GM18517 (cell line): ENCODE data around the gene NRXN2.
"Not testable (repeated sequence)": the region's sequence is repeated elsewhere in the genome, so short reads cannot be mapped to it uniquely, and the experiment has no call there.

Experiments used
- ATAC-seq: cut with Tn5 transposase; IDR thresholded peaks from one replicate; pipeline ENCODE4 v1.9.1; 2021; ENCODE audit warnings: mild to moderate bottlenecking, moderate library complexity; ENCODE audit not compliant: unreplicated experiment

The NRXN2 gene

GRCh38 chr11:64677441-64678023 lies 45.5 kb downstream of the NRXN2 start:
- no peak for ATAC-seq

GRCh38 chr11:64676261-64676615 lies 46.8 kb downstream of the NRXN2 start:
- ATAC-seq: no peak

- peak; percentile 39 for ATAC-seq
Observed at GRCh38 chr11:64675450-64676260, 47.3 kb downstream of the NRXN2 start.

GRCh38 chr11:64674774-64675173 lies 48.2 kb downstream of the NRXN2 start:
- peak; percentile 63 for ATAC-seq

- no peak for ATAC-seq
Observed at GRCh38 chr11:64673279-64673678, 49.7 kb downstream of the NRXN2 start.

GRCh38 chr11:64672875-64673274 lies 50.1 kb downstream of the NRXN2 start:
- no peak for ATAC-seq

GRCh38 chr11:64670975-64671374 lies 52.0 kb downstream of the NRXN2 start:
- ATAC-seq: no peak

- ATAC-seq: no peak
Observed at GRCh38 chr11:64667154-64667745, 55.7 kb downstream of the NRXN2 start.

GRCh38 chr11:64665411-64665821 lies 57.6 kb downstream of the NRXN2 start:
- no peak for ATAC-seq

GRCh38 chr11:64664236-64664870 lies 58.6 kb downstream of the NRXN2 start:
- not testable (repeated sequence) for ATAC-seq

GRCh38 chr11:64663656-64664055 lies 59.3 kb downstream of the NRXN2 start:
- no peak for ATAC-seq

- no peak for ATAC-seq
Observed at GRCh38 chr11:64661614-64662013, 61.4 kb downstream of the NRXN2 start.

- ATAC-seq: no peak
Observed at GRCh38 chr11:64661146-64661545, 61.9 kb downstream of the NRXN2 start.

- ATAC-seq: no peak
Observed at GRCh38 chr11:64660706-64661105, 62.3 kb downstream of the NRXN2 start.

GRCh38 chr11:64660205-64660604 lies 62.8 kb downstream of the NRXN2 start:
- no peak for ATAC-seq

GRCh38 chr11:64659417-64660144 lies 63.4 kb downstream of the NRXN2 start:
- no peak for ATAC-seq

GRCh38 chr11:64658265-64658664 lies 64.7 kb downstream of the NRXN2 start:
- ATAC-seq: no peak

- no peak for ATAC-seq
Observed at GRCh38 chr11:64656862-64657261, 66.1 kb downstream of the NRXN2 start.

- ATAC-seq: no peak
Observed at GRCh38 chr11:64655941-64656601, 66.9 kb downstream of the NRXN2 start.

- no peak for ATAC-seq
Observed at GRCh38 chr11:64654958-64655541, 67.9 kb downstream of the NRXN2 start.
